ENCODE measurements around the gene AMPD1.
A peak's percentile ranks its signal among the peaks of the same experiment; 100 is the strongest.

Gene AMPD1

DNA sequence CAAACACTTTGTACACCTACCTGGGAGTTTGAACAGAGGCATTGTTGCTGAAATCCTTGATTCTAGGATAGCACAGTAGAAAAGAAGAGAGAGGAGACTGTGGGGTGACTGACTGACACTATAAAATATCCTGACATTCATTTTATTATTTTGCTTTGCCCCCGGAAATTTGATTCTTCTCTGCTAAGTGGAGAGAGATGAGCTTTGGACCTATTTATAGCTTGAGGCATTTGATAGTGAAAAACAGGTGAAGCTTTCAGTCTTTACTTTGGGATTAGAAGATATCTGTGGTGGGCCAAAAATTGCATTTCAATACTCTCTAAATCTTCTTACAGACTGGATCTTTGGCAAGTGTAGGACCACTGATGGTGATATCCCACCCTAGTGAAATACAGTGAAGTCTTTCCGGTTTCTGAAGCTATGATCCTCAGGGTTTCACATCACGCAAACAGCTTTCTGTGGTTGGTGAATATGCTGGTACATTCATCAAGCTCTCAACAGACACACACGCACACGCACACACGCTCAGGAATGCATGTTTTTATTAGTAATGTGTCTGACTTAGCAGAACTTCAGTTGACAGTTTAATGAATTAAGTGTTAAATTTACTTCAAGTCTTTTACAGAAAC lies at the start of gene AMPD1:
Gene AMPD1 (minus strand): TSS at position 117 of the 629 bp plus-strand sequence. CDS start 75 bp downstream, at position 42.
- no peak for DNase-seq

DNA sequence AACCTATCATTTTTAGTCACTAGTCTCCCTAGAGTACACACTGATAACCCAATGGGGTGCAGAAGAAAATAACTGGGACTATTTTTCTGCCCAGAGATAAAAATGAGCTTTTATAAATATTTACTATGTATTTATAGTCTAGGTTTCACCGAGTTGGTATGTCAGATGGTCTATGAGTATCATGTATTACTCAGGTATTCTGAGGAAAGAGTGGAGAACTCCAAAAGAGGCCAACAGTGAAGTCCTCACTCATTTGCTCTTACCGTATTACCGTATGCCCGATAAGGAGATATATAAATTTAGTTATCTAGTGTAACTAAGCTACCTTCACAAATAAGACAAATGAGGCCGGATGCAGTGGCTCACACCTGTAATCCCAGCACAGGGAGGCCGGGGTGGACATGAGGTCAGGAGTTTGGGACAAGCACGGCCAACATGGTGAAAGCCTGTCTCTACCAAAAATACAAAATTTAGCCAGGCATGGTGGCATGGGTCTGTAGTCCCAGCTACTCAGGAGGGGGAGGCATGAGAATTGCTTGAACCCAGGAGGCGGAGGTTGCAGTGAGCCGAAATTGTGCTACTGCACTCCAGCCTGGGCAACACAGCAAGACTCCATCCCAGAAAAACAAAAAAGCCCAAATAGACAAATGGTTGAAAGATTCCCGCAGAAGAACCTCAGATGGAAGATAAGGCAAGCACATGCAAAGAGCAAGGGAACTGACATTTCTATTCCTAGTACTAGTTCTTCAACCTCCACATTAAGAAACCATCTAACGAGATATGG lies 46.8 kb upstream of the AMPD1 start:
- no peak for DNase-seq

DNA sequence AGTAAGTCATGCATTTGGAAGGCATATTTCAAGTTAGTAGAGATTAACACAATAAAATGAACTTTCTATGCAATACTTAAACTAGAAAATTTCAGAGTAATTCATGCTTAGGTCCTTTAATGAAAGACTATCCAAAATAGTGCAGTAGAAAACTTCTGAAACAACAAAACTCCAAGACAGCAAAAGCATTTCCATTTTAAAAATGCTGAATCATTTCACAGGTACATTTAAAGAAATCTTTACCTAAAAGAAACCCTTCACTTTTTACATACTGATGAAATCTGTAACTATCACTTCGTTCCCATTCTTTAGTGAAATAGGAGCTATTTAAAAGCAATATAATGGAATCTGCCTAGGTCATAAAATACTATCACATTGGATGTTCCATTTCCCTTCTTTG lies 45.0 kb upstream of the AMPD1 start:
- no peak for DNase-seq

DNA sequence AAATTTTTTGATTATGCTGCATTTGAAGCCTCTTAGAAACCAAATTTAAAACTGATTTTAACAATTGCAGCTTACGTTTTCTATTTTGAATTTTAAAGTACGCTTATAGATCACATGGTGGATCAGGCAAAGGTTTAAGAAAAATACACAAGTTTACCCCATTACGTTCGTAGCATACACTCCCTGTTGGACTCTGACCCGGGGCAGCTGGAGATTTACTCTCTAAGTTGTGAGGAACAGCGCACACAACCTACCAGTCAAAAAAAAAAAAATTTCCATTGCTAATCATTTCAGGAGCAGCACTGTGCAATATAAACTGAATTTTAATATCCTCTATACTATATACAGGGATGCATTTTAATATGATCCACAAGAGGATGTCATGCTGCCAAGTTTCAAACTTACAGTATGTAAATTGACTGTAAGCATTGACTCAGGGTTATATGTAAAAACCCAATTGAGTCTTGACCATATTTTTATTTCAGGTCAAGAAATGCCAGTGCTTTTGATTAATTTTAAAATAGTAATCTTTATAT lies 42.0 kb upstream of the AMPD1 start:
- DNase-seq, result no peak

DNA sequence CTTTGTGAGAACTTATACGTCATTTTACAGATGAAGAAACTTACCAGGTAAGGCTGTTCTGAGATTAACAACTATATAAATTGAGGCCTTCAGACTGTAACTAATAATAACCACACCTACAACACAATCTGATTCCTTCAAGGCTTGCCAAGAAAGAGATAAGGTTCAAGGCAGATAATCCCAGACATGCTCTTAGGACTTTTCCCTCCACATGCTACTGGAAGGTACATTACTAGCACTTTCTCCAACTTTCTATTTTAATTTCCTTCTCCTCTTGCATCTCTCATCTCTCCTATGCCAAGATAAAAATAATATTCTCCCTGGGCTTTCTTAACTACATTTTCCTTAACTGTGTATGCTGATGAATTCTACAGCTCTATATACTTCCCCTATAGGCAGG lies 40.1 kb upstream of the AMPD1 start:
- DNase-seq, result no peak

DNA sequence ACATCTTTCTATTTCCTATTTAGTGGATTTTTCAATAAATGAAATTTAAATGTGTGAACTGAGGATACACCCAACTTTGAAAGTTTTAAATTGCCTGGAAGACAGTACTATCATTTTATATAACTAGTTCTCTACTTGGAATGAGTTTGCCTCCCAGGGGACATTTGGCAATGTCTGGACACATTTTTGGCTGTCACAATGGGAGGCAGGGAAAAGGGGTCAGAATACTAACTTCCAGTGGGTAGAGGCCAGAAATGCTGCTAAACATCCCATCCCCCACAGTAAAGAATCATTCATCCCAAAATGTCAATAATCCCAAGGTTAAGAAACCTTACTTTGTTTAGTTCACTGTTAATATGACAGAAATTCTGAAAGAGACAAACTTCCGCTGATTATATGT lies 34.4 kb upstream of the AMPD1 start:
- DNase-seq, result no peak

DNA sequence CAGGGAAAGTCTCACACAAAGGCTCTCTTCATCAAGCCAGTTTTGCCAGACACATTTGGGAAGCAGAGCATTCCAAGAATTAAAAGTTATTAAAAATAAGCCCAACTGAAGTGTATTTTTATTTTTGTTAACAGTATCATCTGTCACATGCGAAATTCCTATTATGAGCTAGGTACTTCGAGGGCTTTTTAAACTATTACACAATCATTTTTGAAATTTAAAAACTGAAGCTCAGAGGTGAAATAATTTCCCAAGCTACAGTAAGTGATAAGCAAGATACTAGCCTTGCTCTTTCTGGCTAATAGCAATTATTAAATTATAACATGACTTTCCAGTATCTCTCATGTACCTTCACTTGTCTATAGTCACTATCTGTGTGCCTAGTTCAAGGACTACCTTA lies 33.2 kb upstream of the AMPD1 start:
- DNase-seq, result no peak

DNA sequence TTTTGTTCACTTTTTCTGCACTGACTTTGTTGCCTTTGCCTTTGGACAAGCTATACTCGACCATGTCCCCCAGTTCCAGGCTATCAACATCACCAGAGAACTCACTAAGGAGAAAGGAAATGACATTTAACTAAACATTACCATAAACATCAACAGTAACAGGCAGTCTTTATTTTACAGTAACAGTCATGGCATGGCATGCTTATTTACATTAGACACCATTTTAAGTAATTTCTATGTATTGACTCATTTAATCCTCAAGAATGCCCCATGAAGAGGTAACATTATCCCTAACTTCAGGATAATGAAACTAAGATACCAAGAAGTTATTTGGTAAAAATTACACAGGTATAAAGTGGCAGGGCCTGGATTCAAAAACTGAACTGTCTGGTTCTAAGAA lies 29.9 kb upstream of the AMPD1 start:
- no peak for DNase-seq

DNA sequence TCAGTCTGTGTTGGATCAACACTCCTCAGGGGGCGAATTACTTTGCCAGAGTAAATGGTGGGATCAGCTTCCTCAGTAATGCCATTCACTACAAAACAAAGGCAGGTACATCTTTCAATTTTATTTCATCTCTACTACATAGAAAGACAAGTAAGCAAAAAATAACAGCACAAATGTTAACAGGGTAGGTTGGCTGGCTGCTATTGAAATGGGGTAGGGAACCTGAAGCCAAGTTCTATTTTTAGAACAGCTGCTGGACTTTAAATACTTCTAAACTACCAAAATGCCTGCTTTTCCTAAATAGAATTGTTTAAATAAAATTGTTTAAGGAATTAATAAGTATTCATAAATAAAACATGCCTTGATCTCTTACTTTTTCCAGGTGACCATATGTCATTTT lies 28.6 kb upstream of the AMPD1 start:
- DNase-seq, result no peak

DNA sequence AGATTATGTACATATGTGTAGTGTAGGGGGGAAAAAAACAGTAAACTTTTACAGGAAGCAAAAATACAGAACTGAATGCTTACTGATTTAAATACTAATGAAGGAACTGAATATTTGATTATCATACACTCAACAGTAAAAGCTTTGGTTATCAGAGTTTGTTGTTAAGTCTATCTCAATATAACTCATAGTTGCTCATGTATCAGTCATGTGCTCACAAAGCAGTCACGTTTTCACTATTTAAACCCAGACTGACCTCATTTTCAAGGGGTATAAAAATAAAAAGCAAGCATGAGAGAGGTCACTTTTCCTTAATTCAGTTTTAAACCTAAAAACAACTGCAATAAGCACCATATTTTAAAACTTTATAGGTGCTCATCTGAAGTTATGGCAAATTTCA lies 28.1 kb upstream of the AMPD1 start:
- no peak for DNase-seq

DNA sequence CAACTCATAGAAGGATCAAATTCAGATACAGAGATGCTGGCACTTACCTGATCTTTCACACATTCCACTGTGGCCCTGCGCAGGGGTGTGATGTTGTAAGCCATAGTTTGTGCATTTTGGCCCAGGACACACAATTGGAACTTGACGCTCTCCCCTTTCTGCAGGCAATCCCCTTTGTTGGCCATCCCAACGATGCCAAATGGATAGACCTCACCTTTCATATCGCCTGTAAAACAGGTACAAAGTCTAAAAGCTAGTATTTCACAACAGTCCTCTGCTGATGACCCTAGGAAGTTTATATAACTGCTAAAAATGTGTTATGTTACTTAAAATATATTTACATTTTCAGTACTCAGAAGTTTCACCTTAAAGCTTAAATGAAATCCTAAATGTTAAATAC lies 25.1 kb upstream of the AMPD1 start:
- DNase-seq, result no peak

DNA sequence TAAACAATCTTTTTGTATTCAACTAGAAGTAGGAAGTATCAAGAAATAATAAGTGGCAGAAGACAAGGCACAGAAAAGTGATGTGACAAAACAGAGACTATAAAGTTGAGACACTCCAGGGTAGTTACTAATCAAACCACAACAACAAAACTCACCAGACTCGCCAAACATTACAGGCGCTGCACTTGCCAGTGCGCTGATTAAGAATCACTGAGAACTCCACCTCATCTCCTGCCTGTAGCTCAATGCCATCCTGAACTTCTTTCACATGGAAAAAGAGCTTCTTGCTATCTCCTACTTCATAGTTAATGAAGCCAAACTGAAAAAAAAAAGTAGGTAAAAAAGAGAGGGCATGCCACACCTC lies 24.1 kb upstream of the AMPD1 start:
- DNase-seq, result no peak

DNA sequence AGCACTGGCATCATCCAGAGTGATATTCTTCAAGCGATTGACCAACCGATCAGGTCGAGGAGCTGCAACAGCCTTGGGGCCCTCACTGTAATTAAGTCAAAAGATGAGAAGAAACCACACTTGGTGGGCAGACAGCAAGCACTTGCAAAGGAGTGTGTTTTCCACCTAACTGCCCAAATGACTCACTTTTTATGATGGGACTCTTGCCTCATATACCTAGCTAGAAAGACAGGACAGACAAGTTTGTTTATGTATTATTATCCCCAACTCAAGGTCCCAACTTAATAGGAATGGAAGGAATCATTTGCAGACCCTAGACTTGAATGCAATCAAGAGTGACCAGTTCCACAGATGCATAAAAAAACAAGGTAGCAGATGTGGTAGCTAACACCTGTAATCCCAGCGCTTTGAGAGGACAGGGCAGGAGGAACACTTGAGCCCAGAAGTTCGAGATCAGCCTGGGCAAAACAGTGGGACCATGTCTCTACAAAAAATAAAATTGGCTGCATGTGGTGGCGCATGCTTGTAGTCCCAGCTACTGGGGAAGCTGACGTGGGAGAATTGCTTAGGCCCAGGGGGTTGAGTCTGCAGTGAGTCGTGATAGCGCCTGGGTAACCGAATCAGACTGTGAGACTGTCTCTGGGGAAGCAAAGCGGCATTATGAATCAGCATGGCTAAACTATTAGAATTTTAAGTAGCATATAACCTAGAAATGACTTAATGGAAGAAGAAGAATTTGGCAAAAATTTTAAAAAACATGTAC lies 23.5 kb upstream of the AMPD1 start:
- peak; percentile 9 for DNase-seq

DNA sequence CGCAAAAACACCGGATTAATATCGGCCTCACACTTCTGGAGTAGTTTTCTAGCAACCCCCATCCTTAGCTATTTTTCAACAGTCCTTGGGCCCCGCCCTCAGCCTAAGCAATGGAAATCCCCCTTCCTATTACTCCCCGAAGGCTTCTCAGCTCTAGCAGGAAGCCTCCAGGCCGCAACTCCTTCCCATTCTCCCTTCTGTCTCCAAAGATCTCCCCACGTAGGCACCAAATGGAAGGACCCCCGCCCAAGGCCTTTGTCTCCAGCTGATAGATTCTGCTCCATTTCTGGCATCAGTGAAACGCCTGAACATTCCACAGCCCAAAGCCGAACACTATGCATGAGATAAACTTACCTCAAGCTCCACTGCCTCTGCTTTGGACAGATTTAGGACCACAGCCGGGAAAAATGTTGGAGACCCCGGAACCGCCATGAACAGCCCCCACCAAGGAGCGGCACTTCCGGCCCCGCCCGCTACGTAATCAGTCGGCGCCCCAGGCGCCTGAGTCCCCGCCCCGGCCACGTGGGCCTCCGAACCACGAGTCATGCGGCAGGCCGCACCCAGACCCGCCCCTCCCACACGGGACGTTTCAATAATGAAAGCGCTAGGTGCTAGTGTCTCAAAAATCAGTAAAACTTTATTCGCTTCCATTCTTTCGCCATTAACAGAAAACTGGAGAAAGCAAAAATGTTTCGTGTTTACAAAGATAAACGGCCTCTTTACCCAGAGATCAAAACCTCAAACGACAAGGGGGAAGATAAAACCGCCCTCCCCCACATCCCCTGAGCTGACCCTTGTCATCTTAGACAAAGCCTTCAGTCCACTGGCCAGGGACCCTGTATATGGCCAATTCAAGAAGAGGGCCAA lies 21.2 kb upstream of the AMPD1 start, which contains the start of gene NRAS:
Gene NRAS (minus strand): TSS at position 468 of the 867 bp plus-strand sequence. CDS start 611 bp downstream, outside the sequence.
- DNase-seq, result peak; percentile 97

DNA sequence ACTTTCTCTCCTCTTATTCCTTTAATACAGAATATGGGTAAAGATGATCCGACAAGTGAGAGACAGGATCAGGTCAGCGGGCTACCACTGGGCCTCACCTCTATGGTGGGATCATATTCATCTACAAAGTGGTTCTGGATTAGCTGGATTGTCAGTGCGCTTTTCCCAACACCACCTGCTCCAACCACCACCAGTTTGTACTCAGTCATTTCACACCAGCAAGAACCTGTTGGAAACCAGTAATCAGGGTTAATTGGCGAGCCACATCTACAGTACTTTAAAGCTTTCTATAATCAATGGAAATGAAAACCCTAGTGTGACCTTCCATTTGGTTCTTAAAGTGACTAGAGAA lies 20.6 kb upstream of the AMPD1 start:
- no peak for DNase-seq

DNA sequence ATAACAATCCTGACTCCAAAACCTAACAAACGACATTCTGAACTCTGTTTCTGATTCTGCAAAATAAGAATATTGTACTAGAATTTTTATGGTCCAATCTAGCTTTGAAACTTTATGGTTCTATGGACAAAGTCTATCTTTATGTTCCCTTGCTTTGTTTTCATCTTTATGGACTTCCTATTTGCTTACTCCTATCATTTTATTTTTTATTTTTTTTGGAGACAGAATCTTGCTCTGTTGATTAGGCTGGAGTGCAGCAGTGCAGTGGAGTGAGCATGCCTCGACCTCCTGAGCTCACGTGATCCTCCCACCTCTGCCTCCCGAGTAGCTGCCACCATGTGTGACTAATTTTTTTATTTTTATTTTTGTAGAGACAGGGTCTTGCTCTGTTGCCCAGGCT lies 17.6 kb upstream of the AMPD1 start:
- no peak for DNase-seq

DNA sequence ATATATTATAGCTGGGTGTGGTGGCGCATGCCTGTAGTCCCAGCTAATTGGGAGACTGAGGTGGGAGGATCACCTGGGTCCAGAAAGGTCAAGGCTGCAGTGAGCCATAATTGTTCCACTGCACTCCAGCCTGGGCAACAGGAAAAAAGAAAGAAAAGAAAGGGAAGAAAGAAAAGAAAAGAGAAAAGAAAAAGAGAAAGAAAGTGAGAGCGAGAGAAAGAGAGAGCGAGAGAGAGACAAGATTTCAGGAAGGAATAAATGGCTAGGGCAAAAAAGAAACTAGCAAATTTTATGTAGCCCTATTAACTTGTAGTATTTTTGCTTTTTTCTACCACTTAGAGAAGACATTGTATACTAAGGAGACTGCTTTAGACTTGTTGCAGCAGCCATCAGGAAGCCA lies 15.0 kb upstream of the AMPD1 start:
- no peak for DNase-seq

DNA sequence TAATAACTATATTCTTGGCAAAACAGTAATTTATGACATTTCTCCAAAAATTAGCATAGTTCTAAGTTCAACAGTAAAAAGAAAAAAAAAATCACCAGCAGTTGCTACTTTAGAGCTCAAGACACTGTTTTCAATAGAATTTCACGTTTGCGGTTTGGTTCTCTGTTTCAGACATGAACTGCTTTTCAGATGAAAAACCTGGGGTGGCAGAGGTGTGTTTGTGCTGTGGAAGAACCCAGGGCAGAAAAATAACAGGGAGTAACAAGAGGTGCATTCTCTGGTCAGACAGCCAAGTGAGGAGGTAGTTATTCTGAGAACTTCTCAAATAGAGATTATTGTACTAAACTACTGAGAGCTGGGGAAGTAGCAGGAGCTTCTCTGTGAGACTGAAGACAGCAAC lies 12.3 kb upstream of the AMPD1 start:
- DNase-seq, result no peak

DNA sequence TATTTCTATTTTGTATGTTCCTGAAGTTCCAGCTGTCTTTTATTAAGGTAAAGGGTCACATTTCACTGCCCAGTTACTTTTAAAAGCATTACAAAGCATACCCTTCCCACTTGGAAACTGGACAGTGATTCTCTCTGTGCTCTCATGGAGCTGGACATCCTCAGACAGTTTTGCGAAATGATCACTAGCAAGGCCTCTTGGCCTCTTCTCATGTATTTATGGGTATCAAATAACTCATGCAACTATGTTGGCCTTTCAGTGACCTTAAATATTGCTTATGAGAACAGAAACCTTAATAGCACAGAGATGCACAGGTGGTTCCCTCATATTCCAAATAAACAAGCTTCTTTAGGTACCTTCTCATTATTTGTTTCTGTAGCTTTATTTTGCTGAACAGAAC lies 7.9 kb upstream of the AMPD1 start:
- DNase-seq, result no peak

DNA sequence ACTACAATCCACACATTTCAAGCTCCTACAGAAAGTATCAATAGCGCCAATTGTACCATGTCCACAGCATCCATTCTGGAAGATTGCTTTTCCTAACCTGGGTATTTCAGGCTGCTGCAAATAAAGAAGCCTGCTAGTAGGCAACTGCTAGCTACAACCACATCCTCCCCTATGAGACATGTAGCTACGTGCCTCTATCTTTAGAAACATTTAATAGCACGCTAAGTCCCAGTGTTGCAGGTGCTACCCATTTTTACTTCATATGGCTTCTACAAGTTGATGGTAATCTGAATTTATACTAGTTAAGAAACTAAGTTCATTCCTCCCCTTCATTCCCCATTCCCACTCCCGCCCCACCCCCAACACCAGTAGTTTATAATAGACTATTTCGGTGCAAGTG lies 7.4 kb upstream of the AMPD1 start:
- DNase-seq, result no peak

DNA sequence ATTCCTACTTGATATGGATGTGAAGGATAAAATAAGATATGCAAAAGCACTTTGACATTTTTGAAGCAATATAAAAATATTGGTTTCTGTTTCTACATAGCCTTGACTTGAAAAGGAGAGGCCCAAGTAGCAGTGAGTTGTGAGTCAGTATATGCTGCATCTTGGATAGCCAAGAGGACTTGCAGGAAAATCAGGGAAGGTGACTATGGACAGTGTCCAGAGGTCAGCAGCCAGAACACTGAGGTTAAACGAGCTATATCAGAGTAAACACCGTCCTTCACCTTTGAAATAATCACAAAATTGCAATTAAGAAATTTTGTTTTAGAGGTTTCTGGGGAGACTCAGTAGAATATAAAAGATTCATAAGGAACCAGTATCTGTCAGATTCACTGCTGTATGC lies 6.6 kb upstream of the AMPD1 start:
- no peak for DNase-seq

DNA sequence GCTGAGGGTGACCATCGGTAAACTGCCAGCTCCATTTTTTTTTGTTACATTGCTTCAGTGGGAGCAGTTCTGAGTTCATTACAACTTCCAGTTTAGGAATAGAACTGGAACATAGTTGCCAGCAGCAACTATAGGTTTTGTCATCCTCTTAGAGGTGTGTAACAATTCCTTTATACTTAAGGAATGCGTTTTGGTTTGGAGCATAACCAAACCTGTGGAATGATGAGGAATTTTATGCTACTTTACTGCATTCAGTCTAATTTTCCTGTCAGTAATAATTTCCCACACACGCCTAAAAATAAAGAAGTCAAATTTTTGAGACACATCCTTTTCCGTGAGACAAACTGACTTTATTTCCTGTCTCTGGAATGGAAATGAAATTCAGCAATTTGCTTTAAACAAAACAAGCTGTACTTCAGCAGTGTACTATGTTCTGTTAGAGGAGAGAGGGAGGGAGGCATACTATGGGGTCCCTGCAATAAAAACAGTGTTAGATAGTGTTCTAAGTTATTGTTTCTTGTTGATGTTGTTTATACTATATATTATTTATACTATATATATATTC lies 4.8 kb upstream of the AMPD1 start:
- no peak for DNase-seq

DNA sequence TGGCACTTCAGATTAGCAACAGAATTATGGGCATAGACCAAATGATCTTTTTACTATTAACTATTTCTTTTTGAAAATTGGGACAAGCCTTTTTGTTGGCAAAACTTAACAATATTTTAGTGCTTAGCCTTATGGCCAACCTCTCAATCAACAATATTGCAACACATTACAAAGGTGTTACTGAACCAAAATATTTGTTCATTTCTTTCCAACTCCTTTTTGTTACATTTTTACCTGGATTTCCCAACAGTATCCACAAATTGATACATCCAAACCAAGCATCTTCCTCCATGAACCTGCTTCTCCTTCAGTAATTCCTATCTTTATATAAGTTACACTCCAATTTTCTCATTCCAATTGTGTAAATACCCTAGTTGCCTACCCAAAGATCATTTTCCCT lies 1.5 kb upstream of the AMPD1 start:
- no peak for DNase-seq
